ENCODE results near the gene POLR1G. TPM values are rescaled to one million over a fixed set of nuclear protein-coding genes. Genes with fewer than 3 reads are reported as not detected.
A peak's percentile ranks its signal among the peaks of the same experiment; 100 is the strongest.

The POLR1G gene
- total and polyA plus RNA-seq, 9 of the 15 experiments (the other 6 are each of a cell fraction or from before 2014, with no cell fraction given) = 3.0 to 50.1 (median 27.4) TPM

GRCh38 chr19:45368127-45368526 lies 38.3 kb upstream of the POLR1G start (continued):
- TF ChIP-seq EGR1 (conservative IDR thresholded peaks at IDR 0.05) = no peak
- TF ChIP-seq ASH1L (IDR thresholded peaks at IDR 0.05; ENCODE audit: borderline replicate concordance, low read depth, partially characterized antibody) = no peak
- no peak for TF ChIP-seq KHSRP (IDR thresholded peaks at IDR 0.05)
- TF ChIP-seq TAF9B (IDR thresholded peaks at IDR 0.05; ENCODE audit: partially characterized antibody) = no peak
- no peak for TF ChIP-seq ILK (tag; IDR thresholded peaks at IDR 0.05; ENCODE audit: borderline replicate concordance, low read depth)
- TF ChIP-seq EP300 (IDR thresholded peaks at IDR 0.05; ENCODE audit: low read length) = no peak
- no peak for TF ChIP-seq E2F3 (CRISPR knock-in tag; IDR thresholded peaks at IDR 0.05)
- TF ChIP-seq FOXJ3 (CRISPR knock-in tag; IDR thresholded peaks at IDR 0.05) = no peak
- peak; percentile 81; the same call in 1 of the 2 replicates for TF ChIP-seq HDAC2 (IDR thresholded peaks at IDR 0.05)
- TF ChIP-seq ZC3H11A (IDR thresholded peaks at IDR 0.05; ENCODE audit: low read depth, low read length) = no peak
- no peak for TF ChIP-seq ETV1 (tag; conservative IDR thresholded peaks at IDR 0.05; ENCODE audit: low read depth)
- TF ChIP-seq KLF16 (IDR thresholded peaks at IDR 0.05) = no peak
- no peak for TF ChIP-seq TFAM (CRISPR knock-in tag; conservative IDR thresholded peaks at IDR 0.05)
- TF ChIP-seq ZBTB43 (CRISPR knock-in tag; IDR thresholded peaks at IDR 0.05) = no peak
- TF ChIP-seq CREB5 (CRISPR knock-in tag; IDR thresholded peaks at IDR 0.05) = no peak
- TF ChIP-seq SMAD4 (CRISPR knock-in tag; conservative IDR thresholded peaks at IDR 0.05) = no peak
- 0 out of 2 replicates have a peak, but pooled peaks have one; percentile 76 for TF ChIP-seq CBX1 (IDR thresholded peaks at IDR 0.05; ENCODE audit: low read depth)
- TF ChIP-seq ZNF143 (CRISPR knock-in tag; IDR thresholded peaks at IDR 0.05) = no peak; the same call in 1 of the 2 replicates
- no peak for TF ChIP-seq ZFP36 (IDR thresholded peaks at IDR 0.05; ENCODE audit: low read depth, low read length, partially characterized antibody)
- no peak for TF ChIP-seq HCFC1 (IDR thresholded peaks at IDR 0.05; ENCODE audit: low read depth, low read length)
- TF ChIP-seq MNT (conservative IDR thresholded peaks at IDR 0.05) = no peak
- no peak for TF ChIP-seq PURB (CRISPR knock-in tag; IDR thresholded peaks at IDR 0.05; ENCODE audit: low read depth)
- TF ChIP-seq RUNX1 (IDR thresholded peaks at IDR 0.05; ENCODE audit: low read depth) = no peak
- TF ChIP-seq MAX (CRISPR knock-in tag; IDR thresholded peaks at IDR 0.05) = no peak
- TF ChIP-seq ZNF511 (CRISPR knock-in tag; IDR thresholded peaks at IDR 0.05) = no peak
- no peak for TF ChIP-seq KLF10 (CRISPR knock-in tag; IDR thresholded peaks at IDR 0.05)
- TF ChIP-seq NR2F6 (CRISPR knock-in tag; IDR thresholded peaks at IDR 0.05) = no peak
- TF ChIP-seq ZNF212 (CRISPR knock-in tag; IDR thresholded peaks at IDR 0.05) = no peak

Data from K562 (cell line).